ENCODE results near the gene CCDC197.
A peak's percentile ranks its signal among the peaks of the same experiment; 100 is the strongest.

Gene CCDC197

GRCh38 chr14:93997082-93997481, at the start of gene CCDC197:
CCDC197 (plus strand) TSS chr14:93997301; CDS start chr14:93998132, 831 bp downstream.
- DNase-seq, result no peak

GRCh38 chr14:93949511-93950075, 47.5 kb upstream of the CCDC197 start:
- no peak for DNase-seq

- no peak for DNase-seq
Measured at GRCh38 chr14:93950948-93951634, 46.0 kb upstream of the CCDC197 start.

- no peak for DNase-seq
Measured at GRCh38 chr14:93951635-93952540, 45.2 kb upstream of the CCDC197 start.

- no peak for DNase-seq
Measured at GRCh38 chr14:93952829-93953228, 44.3 kb upstream of the CCDC197 start.

- DNase-seq, result no peak
Measured at GRCh38 chr14:93953263-93953662, 43.8 kb upstream of the CCDC197 start.

- no peak for DNase-seq
Measured at GRCh38 chr14:93953739-93954515, 43.2 kb upstream of the CCDC197 start.

GRCh38 chr14:93954516-93954830, 42.6 kb upstream of the CCDC197 start:
- no peak for DNase-seq

- no peak for DNase-seq
Measured at GRCh38 chr14:93954900-93955849, 41.9 kb upstream of the CCDC197 start.

GRCh38 chr14:93955850-93956481, 41.1 kb upstream of the CCDC197 start:
- no peak for DNase-seq

GRCh38 chr14:93956514-93957332, 40.4 kb upstream of the CCDC197 start:
- no peak for DNase-seq

GRCh38 chr14:93957333-93957710, 39.8 kb upstream of the CCDC197 start:
- DNase-seq, result no peak

- no peak for DNase-seq
Measured at GRCh38 chr14:93957751-93958566, 39.1 kb upstream of the CCDC197 start.

GRCh38 chr14:93958567-93959238, 38.4 kb upstream of the CCDC197 start:
- DNase-seq, result no peak

GRCh38 chr14:93959239-93960107, 37.6 kb upstream of the CCDC197 start:
- peak; percentile 58 to 78 (median 68) for DNase-seq

- no peak for DNase-seq
Measured at GRCh38 chr14:93960108-93960475, 37.0 kb upstream of the CCDC197 start.

- DNase-seq, result no peak
Measured at GRCh38 chr14:93960774-93961438, 36.2 kb upstream of the CCDC197 start.
